ENCODE results near the gene TMPRSS13. TPM values are rescaled to one million over a fixed set of nuclear protein-coding genes. Genes with fewer than 3 reads are reported as not detected.

The TMPRSS13 gene
- total RNA-seq, 1 donor from 2014 or later, result 0.39 TPM

DNA sequence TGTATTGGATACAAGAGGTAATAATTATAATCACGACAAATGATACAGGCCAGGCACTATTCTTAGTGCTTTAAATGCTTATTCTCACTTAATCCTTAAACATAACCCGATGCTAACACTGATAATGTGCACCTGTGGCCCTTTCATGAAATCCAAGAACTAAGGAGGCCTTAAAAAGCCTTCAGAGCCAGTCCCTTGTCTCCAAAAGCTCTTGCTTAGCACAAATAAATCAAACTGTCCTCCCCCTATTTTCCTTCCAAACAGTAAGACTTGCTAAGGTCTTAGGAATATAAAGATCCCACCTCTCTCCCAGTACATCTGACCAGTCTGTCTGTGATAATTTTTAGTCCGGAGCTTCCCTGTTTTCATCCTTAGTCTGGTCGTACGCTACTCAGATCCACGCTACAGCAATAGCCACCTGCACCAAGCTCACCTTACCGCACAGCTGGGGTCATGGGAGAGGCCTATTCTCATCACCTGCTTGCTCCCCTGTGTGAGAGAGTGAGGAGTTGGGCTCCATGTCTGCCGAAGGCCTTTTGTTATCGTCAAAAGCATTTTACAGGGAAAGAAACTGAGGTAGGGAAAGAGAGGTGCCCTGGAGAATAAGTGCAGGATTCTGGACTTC lies 69.6 kb downstream of the TMPRSS13 start:
- DNase-seq (ENCODE audit: low spot score), result peak; percentile 24

DNA sequence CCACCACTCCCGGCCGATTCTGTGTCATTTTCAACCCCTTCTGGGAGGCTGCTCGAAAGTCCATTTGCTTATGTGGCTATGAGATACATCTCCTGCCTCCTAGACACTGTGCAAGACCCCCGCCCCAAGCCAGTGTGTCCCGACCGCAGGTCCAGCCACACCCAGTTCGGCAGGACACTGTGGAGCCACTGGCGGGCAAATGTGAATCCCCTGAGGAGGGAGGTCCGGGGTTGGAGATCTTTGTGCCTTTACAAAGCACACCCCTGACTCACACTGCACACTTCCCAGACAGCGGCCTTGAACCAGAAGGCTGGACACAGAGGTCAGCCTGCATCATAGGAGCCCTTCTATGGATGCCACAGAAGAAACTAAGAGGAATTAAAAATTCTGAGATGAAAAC lies 70.1 kb downstream of the TMPRSS13 start:
- peak; percentile 53 for DNase-seq (ENCODE audit: low spot score)

DNA sequence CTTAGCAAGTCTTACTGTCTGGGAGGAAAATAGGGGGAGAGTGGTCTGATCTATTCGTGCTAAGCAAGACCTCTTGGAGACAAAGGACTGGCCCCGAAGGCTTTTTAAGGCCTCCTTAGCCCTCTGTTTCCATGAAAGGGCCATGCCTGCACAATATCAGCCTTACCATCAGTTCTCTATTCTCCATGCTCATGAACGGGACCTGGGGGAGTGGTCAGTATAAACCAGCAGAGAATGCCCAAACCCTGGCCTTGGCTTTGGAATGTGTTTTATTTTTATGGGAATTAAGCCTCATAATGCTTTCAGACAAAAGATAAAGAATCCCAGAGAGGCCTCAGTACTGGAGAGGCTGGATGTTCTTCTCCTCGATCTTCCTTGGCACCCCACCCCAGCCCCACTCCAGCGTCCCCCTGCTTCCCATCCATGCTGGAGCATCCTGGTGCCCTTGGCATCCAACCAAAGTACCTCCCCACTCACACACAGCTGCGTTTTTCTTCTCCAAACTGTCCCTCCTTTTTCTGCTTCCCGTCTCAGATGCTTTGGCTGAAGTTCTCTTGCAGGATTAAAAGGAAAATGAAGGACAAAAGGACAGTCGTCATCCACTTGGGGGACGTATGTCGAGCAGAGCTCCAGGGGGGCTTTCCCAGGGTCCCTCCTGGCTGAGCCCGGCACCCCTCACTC lies 71.3 kb downstream of the TMPRSS13 start:
- DNase-seq (ENCODE audit: low spot score), result peak; percentile 33

DNA sequence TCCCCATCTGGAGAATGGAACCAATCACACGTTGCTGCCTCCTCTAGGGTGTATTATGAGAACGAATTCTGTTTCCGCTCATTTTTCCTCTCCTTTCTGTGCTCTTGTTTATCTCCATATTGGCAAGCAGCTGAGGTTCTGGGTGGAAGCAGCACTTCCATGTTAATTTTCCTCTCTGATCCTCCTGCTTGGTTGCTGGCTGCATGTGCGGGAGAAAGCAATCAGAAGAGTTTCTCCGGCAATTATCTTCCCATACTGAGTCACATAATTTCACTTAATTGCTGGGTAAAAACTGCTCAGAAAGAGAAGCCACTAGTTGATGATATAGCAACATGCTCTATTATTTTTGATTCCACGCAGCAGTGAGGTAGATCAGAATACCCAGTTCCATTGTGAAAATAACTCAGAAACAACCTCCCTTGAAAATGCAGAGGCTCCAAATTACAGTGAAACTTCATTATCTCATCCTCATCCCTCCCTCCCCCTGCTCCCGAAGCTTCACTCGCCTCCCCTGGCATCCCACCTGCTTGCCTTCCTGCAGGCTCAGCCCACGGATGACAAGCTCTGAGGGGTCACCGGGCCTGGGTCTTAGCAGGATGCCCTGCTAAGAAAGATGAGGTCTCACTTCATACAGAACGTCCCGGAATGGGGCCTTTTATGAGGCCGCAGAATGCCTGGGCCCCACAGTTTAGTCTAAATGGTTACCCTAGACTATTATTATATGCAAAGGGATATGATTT lies 73.1 kb downstream of the TMPRSS13 start:
- DNase-seq (ENCODE audit: low spot score), result peak; percentile 49

DNA sequence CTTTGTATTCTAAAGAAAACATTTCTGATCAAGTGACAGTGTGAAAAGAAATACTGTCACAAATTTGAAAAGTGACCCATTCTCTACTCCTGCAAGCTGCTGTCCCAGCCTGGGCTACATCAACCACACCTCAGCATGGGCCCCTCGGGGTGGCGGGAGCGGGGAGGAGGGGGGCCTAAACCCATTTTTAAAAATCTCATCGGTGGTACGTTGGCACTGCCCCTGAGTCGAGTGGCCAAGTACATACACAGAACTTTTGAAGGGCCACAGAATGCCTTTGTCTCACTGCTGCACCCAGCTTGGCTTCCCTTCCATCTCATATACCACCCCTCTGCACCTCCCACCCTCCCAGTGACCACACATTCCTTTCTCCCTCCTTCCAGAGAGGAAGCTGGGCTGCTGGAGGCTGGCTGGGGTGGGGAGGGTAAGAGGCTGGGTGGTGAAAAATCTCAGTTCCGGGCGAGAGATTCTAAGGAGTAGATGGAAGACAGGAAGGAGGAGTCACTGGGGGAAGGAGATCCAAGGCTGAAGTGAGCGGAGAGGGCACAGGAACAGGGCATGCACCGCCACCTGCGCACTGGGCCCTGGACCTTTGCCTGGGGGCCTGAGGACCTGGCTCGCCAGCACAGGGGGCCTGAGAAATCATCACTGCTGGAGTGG lies 73.9 kb downstream of the TMPRSS13 start:
- peak; percentile 69 for DNase-seq (ENCODE audit: low spot score)

DNA sequence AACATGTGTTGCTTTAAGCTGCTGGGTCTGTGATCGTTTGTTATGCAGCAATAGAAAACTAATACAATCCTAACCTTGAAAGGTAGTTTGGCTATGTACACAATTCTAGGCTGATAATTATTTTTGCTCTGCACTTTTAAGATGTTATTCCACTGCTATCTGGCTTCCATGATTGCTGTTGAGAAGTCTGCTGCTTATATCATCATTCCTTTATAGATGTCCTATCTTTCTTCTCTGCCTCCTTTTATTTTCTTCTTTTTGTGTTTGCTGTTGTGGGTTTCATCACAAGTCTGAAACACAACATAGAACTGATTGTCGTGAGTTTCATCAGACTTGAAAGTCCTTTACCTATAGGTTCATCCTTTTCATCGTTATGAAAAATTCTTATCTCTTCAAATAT lies 76.9 kb downstream of the TMPRSS13 start:
- no peak for DNase-seq (ENCODE audit: low spot score)

DNA sequence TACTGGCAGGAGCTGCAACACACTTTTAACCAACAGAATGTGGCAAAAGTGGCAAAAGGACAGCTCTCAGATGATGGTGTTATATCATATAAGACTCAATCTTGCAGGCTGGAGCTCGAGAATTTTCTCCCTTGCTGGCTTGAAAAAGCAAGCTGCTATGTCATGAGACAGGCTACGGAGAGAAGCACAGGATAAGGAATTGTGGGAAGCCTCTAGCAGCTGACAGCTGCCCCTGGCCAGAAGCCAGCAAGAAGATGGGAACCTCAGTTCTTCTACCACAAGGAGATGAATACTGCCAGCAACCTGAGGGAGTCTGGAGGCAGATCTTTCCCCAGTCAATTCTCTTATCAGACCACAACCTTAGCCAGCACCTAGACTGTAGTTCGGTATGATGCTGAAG lies 77.3 kb downstream of the TMPRSS13 start:
- DNase-seq (ENCODE audit: low spot score), result peak; percentile 16

DNA sequence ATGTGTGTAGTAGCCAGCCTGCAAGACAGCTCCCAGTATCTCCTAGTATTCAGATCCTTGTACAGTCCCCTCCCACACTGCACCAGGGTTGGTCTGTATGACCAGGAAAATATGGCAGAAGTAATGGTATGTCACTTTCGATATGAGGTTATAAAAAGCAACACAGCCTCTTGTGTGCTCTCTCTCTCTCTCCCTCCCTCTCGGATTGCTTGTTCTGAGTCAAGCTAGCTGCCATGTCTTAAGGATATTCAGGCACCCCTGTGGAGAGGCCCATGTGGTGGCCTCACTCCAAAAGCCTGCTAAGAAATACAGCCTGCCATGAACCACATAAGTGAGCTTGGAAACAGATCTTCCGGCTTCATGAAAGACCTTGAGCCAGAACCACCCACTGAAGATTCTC lies 78.1 kb downstream of the TMPRSS13 start:
- peak; percentile 16 for DNase-seq (ENCODE audit: low spot score)

Other genes starting within 250 kb of the TMPRSS13 start
- gene DSCAML1, start 132.2 kb downstream of the TMPRSS13 start, total RNA-seq, result 0.45 TPM
- 3.2 TPM for gene FXYD2, start 104.7 kb downstream of the TMPRSS13 start, total RNA-seq
- 21.5 TPM for gene FXYD6, start 52.7 kb downstream of the TMPRSS13 start, total RNA-seq
- 32.1 TPM for gene IL10RA, start 57.0 kb upstream of the TMPRSS13 start, total RNA-seq
- not detected for gene TMPRSS4, start 147.7 kb upstream of the TMPRSS13 start, total RNA-seq
- gene SMIM35, start 157.6 kb upstream of the TMPRSS13 start, total RNA-seq, result not detected
- gene SCN4B, start 223.4 kb upstream of the TMPRSS13 start, total RNA-seq, result 2.3 TPM
- gene SCN2B, start 247.2 kb upstream of the TMPRSS13 start, total RNA-seq, result not detected